COR-L47 (cell line): ENCODE data around the gene PHF21A.
A peak's percentile ranks its signal among the peaks of the same experiment; 100 is the strongest.

Source experiments
- DNase-seq: peaks from one replicate; lab custom pipeline; 2025; lab: John Stamatoyannopoulos, UW

PHF21A gene

DNA sequence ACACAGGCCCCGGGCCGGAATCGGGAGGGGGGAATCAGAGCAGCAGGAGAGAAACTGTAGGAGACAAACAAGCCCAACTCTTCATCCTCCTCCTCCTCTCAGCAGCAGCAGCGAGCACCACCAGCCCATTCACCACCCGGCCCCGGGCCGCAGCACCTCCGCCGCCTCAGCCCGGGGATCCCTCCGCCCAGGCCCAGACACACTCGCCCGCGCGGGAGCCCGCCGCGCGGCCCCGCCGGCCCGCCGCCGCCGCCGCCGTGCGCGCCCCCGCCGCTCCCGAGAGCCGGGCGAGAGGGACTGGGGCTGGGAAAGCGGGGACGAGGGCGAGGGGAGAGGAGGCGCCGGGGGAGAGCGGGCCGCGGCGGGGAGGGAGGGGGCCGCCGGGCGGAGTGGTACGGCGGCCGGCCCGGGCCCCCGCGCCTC lies at the start of gene PHF21A:
TSS of gene PHF21A (minus strand) at position 154 of the 423 bp plus-strand sequence. CDS start 37,235 bp downstream, outside the sequence.
- peak; percentile 83 for DNase-seq

GRCh38 chr11:46170797-46171196 lies 49.5 kb upstream of the PHF21A start:
- no peak for DNase-seq

DNA sequence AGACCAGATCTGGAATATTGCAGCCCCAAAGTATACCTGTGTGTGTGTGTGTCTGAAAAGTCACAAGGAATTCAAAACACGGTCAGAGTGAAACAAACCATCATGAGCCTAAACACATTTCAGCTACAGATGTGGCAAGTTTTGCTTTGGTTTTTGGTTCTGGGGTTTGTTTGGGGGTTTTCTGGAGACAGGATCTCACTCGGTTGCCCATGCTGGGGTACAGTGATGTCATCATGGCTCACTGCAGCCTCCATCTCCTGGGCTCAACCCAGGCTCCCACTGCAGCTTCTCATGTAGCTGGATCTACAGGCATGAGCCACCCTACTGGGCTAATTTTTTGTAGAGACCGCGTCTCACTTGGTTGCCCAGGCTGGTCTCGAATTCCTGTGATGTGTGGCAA lies 41.4 kb upstream of the PHF21A start:
- DNase-seq, result no peak

DNA sequence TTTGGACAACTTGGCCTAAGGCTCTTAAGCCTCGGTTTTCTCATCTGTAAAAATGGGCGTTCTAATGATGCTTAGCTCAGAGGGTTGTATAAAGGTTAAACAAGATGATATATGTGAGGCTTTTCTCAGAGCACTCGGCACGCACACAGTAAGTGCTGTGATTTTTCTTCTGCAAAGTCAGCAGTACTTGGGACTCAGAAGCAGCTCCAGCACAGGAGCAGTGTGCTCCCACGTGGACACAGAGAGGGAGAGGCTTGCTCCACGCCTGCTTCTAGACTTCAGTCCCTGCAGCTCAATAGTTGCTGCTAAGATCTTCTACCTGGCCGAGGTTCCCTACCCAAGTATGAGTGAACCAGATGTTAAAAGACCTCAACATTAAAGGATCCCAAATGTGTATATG lies 39.9 kb upstream of the PHF21A start:
- DNase-seq, result no peak

GRCh38 chr11:46160100-46160499 lies 38.8 kb upstream of the PHF21A start:
- no peak for DNase-seq

GRCh38 chr11:46159680-46160079 lies 38.4 kb upstream of the PHF21A start:
- no peak for DNase-seq

DNA sequence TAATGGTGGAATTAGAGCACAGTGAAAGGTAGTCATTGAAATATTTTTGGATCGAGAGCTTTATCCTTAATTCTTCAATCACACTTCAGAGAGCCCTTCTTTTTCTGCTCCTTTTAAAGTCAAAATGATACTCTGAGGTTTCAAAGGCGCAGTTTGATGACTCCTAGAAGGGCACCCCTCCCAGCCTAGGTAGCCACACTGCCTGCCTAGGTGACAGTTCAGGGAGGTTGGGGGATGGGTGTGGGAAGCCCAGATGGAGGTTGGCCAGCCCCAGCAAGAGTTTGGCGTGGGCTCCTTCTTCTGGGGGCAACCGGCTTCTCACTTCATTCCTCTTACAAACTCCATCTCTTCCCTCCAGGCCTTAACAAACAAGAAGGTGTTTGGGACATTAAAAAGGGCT lies 28.6 kb upstream of the PHF21A start:
- DNase-seq, result no peak

DNA sequence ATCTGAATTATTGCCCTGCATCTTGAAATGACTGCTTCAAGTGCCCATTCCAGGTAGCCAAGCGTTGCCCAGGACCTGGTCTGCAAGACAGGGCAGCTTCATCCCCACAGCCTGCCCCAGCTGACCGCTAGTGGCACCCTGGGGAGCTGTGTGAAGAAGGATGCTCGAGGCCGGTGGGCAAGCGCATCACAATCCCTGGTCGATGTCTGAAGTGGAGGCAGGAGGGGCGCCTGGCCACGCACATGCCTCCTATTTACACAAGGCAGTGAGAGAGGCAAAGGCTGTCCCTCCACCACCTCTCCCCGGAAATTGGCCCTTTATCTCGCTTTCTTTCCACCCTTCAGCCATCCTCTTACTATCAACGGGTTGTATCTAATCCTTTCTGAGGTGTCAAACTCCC lies 28.1 kb upstream of the PHF21A start:
- no peak for DNase-seq

DNA sequence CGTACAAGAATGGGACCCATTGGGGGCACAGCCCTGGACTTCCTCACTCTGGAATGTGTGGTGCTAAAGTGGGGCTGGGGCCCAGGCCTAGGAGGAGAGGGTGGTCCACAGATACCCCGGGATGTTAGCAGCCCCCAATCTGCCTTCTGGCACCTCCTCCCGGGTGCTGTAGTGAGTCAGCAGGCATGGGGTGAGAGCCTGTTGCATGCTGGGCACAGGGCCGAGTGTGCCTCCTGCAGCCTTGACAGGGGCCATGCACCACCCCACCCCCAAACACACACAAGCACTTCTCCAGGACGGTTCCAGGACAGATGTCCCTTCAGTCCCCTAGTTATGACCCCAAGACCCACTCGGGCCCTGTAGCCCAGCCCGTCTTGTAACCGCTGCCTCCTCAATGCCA lies 23.5 kb upstream of the PHF21A start:
- no peak for DNase-seq

- DNase-seq, result no peak
Measured at GRCh38 chr11:46143049-46143806, 22.0 kb upstream of the PHF21A start.

DNA sequence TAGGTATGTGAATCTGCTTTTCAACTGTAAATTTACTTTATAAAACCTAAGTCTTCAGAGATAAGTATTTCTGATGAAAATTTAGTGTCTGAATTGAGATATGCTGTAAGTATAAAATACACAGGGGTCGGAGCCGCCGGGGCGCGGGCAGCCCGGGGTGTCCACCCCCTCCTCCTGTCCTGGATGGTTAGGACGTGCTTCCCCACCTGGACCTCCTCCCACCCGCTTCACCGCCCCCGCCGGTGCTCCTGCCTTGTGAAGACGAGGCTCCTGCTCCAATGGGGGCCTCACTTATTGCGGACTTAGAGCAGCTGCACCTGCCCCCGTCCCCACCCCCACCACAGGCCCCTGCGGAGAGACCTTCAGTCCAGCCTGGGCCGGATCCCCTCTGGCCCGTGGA lies 21.3 kb upstream of the PHF21A start:
- DNase-seq, result no peak

DNA sequence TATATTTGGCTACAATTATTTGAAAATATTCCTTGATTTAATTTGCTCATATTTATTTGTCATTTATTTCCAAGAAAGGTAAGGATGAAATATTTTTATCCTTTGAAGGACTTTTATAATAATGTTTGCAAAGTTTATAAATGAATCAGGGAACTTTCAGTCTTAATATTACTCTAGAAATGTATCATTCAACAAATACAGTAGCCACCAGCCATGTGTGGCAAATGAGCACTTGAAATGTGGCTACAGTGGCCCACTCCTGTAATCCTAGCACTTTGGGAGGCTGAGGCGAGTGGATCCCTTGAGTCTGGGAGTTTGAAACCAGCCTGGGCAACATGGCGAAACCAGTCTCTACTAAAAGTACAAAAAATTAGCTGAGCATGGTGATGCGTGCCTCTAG lies 20.3 kb upstream of the PHF21A start:
- DNase-seq, result no peak

DNA sequence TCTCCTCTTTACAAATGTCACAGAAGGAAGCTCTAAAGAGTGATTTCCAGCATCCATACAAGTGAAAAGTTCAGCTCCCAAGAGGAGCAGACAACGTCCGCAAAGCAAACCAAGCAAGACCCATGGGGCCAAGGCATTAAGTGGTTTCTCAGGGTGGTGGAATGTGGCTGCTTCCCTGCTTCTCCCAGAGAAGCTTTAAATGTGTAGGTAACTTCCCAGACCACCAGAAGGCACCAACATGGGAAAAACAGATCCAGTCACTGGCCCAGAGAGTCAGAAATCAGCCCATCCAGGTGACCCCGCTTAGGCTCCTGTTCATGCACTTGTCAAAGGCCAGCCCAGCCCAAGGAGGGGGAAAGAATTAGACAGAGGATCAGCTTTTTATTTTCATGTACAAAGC lies 13.3 kb upstream of the PHF21A start:
- DNase-seq, result no peak

DNA sequence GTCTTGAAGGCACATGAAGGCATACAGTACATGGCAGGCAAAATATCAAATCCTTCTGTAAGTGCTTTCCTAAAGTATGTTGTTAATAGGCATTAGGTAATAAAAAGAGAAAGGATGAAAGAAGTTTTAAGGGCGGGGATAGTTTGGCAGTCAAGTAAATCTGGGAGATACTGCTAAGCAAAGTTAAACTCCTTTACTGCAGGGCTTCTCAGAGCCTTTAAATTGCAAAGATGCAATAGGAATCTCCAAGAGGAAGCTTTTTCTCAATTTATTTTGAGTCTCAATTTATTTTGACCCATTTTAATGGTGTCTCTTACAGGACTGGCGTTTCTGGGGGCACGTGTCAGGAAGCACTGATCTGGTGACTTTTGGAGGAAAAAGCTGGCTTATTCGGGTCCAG lies 12.8 kb upstream of the PHF21A start:
- DNase-seq, result no peak

- DNase-seq, result no peak
Measured at GRCh38 chr11:46133119-46133518, 11.9 kb upstream of the PHF21A start.

- DNase-seq, result no peak
Measured at GRCh38 chr11:46130286-46130940, 9.2 kb upstream of the PHF21A start.

DNA sequence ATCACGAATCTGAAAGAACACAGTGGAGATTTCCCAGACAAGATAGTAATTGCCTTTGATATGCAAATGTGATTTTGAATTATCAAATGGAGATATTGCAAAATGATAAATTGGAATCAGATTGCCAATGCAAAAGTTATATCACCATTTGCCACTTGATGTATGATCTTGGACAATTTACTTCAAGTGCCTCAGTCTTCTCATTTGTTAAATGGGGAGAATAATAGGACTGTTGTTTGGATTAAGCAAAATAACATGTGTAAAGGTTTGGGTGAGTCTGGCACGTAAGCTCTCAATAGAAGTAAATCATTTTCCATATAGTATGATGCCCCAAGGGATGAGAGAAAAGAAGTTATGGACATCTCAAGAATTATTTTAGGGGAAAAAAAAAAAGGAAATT lies 7.9 kb upstream of the PHF21A start:
- no peak for DNase-seq

DNA sequence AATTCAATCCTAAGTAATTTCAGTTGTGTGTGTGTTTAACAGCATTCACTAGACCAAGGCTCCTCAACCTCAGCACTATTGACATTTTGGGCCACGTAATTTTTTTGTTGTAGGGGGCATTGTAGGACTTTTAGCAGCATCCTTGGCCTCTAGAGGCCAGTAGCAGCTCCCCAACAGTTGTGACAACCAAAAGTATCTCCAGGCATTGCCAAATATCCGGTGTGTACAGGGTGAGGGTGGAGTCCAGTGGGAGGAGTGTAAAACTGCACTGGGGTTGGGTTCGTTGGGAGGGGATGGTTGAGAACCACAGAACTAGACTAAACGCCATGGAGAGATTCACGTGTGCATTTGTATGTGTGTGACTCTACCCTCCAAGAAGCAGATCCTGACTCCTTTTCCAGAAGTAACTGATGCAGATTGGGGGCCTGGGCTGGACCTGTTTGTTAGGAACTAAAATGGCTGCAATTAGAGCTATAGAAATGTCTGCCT lies 5.9 kb upstream of the PHF21A start:
- DNase-seq, result peak; percentile 5

DNA sequence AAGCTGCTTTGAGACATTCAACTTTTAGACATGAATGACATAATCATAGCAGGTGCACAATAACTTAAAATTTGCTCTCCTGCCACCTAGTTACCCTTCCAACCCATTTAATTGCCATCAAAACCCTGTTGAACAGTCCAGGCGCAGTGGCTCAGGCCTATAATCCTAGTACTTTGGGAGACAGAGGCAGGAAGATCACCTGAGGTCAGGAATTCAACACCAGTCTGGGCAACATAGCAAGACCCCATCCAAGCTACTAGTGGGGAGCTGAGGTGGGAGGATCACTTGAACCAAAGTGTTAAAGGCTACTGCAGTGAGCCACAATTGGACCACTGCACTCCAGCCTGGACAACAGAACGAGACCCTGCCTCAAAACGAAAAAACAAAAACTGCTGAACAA lies 4.0 kb upstream of the PHF21A start:
- no peak for DNase-seq

DNA sequence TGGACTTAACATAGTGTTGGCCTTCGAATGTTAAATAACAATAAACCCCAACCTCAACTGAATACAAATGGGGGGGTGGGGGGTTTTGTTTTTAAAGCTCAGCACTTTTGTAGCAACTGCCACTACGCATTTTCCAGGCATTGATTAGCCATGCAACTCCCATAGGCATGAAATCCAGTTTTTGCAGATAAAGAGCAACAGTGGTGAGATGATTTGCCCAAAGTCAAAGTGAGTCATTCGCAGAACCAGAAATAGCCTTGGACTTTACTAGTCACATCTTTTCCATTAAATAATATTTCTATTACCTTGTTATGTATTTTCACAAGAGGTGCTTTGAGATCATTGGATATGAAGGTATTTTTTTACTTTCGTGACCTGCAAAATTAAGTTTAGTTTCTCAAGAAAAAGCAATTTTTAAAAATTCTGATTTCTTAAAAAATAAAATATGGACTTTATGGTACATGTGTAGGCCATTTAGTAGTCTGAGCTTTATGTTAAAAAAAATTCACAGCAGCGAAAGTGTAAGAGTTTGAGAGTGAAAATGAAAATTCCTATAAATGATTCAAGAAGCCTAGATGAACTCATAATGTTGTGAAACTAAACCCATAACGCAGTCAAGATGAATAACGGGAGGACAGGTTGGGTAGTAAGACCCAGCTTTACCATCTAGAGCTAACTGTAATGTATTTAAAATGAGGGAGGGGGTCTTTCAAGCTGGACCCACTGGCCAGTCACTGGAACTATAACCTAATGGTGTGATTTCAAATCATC lies 1.9 kb upstream of the PHF21A start:
- DNase-seq, result no peak

GRCh38 chr11:46121724-46122477 lies 647 bp upstream of the PHF21A start:
- DNase-seq, result peak; percentile 89
